HG03139 (cell line): ENCODE results near the gene ATG5.
"Not testable (repeated sequence)": the region's sequence is repeated elsewhere in the genome, so short reads cannot be mapped to it uniquely, and the experiment has no call there.

ENCODE experiments used
- ATAC-seq: cut with Tn5 transposase; IDR thresholded peaks from one replicate; pipeline ENCODE4 v1.9.1; 2021; ENCODE audit not compliant: unreplicated experiment

The ATG5 gene

GRCh38 chr6:106315765-106316374 lies 9.7 kb downstream of the ATG5 start:
- ATAC-seq: no peak

- no peak for ATAC-seq
Observed at GRCh38 chr6:106309766-106310373, 15.7 kb downstream of the ATG5 start.

GRCh38 chr6:106308985-106309384 lies 16.6 kb downstream of the ATG5 start:
- ATAC-seq: no peak

GRCh38 chr6:106305740-106306139 lies 19.8 kb downstream of the ATG5 start:
- no peak for ATAC-seq

- no peak for ATAC-seq
Observed at GRCh38 chr6:106300944-106301343, 24.6 kb downstream of the ATG5 start.

- no peak for ATAC-seq
Observed at GRCh38 chr6:106300020-106300780, 25.4 kb downstream of the ATG5 start.

- no peak for ATAC-seq
Observed at GRCh38 chr6:106293116-106293515, 32.4 kb downstream of the ATG5 start.

- no peak for ATAC-seq
Observed at GRCh38 chr6:106290954-106291353, 34.6 kb downstream of the ATG5 start.

- ATAC-seq: no peak
Observed at GRCh38 chr6:106290032-106290431, 35.5 kb downstream of the ATG5 start.

- ATAC-seq: no peak
Observed at GRCh38 chr6:106287215-106287614, 38.3 kb downstream of the ATG5 start.

GRCh38 chr6:106286746-106287145 lies 38.8 kb downstream of the ATG5 start:
- ATAC-seq: no peak

- no peak for ATAC-seq
Observed at GRCh38 chr6:106283481-106283880, 42.1 kb downstream of the ATG5 start.

GRCh38 chr6:106281661-106282060 lies 43.9 kb downstream of the ATG5 start:
- ATAC-seq: no peak

- ATAC-seq: no peak
Observed at GRCh38 chr6:106281088-106281487, 44.5 kb downstream of the ATG5 start.

GRCh38 chr6:106279179-106279578 lies 46.4 kb downstream of the ATG5 start:
- ATAC-seq: no peak

- no peak for ATAC-seq
Observed at GRCh38 chr6:106275692-106276091, 49.9 kb downstream of the ATG5 start.

- ATAC-seq: no peak
Observed at GRCh38 chr6:106273087-106273486, 52.5 kb downstream of the ATG5 start.

GRCh38 chr6:106272287-106272686 lies 53.3 kb downstream of the ATG5 start:
- ATAC-seq: no peak

GRCh38 chr6:106270414-106270813 lies 55.1 kb downstream of the ATG5 start:
- no peak for ATAC-seq

GRCh38 chr6:106269268-106269919 lies 56.2 kb downstream of the ATG5 start:
- not testable (repeated sequence) for ATAC-seq

GRCh38 chr6:106268500-106268899 lies 57.1 kb downstream of the ATG5 start:
- ATAC-seq: not testable (repeated sequence)

GRCh38 chr6:106264433-106264832 lies 61.1 kb downstream of the ATG5 start:
- not testable (repeated sequence) for ATAC-seq
